Measurements from ENCODE around the gene PLAU. TPM values are rescaled to one million over a fixed set of nuclear protein-coding genes. Genes with fewer than 3 reads are reported as not detected.

PLAU gene
- total and polyA plus RNA-seq, 2 experiments from 2014 or later = 13.3 to 17.5 TPM

DNA sequence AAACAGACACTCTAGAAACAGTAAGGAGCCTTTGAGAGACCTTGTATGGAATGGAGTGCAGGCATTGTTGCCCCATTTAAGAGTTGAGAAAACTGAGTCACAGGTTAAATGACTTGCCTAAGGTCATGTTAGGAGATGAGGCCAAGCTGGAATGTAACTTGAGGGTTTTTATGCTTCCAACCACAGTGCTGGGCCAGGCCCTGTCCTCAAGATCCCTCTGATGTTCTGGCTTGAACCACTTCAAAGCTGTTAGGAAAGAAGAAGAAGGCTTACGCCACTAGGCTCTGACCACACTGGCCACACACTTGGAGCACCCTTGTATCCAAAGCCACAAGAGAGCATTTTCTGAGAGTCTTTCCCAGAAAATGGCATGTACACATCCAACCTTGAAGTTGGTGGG lies 42.7 kb downstream of the PLAU start:
- Mint-ChIP-seq H3K4me3 (no peak overlapping the region), H3K9me3 (no peaks in the 10 kb centered on the region), H3K27me3 (ENCODE audit: insufficient read depth, low read depth, poor library complexity) (no peaks in the 10 kb centered on the region), H3K36me3 (ENCODE audit: low read depth) (no peaks in the 10 kb centered on the region), H3K27ac (no peak overlapping the region), H3K4me1 (peaks cover 19% of the 10 kb centered on the region)
- H3K27me3 ChIP-seq (ENCODE audit: insufficient read depth) = no peaks in the 10 kb centered on the region
- H3K4me2 ChIP-seq = no peak overlapping the region
- peaks cover 14% of the 10 kb centered on the region for H3K4me1 ChIP-seq (ENCODE audit: insufficient read depth)
- H3K36me3 ChIP-seq (ENCODE audit: insufficient read depth) = no peaks in the 10 kb centered on the region
- H3F3A ChIP-seq (replicated peaks; ENCODE audit: low read depth) = no peaks in the 10 kb centered on the region; the same call in 1 of the 2 replicates
- H3K27ac ChIP-seq (ENCODE audit: low read depth) = no peak overlapping the region
- H3K9me2 ChIP-seq (ENCODE audit: insufficient read depth) = no peaks in the 10 kb centered on the region
- no peaks in the 10 kb centered on the region for H4K20me1 ChIP-seq (replicated peaks; ENCODE audit: insufficient read depth)
- no peak overlapping the region for H3K4me3 ChIP-seq
- no peaks in the 10 kb centered on the region for H3K79me2 ChIP-seq (replicated peaks; ENCODE audit: insufficient read depth)
- 0 out of 2 replicates have a peak overlapping the region, but pooled peaks have one; percentile 38 for H2AFZ ChIP-seq
- no peak for TF ChIP-seq ZNF462 (CRISPR knock-in tag; IDR thresholded peaks at IDR 0.05)
- no peak for ATAC-seq
- no peak for DNase-seq (ENCODE audit: low spot score)

DNA sequence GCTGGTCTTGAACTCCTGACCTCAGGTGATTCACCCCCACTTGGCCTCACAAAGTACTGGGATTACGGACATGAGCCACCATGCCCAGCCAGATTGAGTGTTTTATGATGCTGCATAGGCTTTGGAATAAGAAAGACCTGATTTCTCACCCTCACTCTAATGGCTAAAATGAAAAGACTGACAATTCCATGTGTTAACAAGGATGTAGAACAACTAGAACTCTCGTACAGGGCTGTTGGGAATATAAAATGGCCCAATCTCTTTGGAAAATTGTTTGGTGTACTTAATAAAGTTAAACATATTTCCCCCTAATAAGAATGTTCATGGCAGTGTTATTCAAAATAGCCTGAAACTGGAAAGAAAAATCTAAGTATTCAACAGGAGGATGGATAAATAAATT lies 43.8 kb downstream of the PLAU start:
- Mint-ChIP-seq H3K27ac (no peak overlapping the region), H3K36me3 (ENCODE audit: low read depth) (no peaks in the 10 kb centered on the region)
- no peaks in the 10 kb centered on the region for H3K36me3 ChIP-seq (ENCODE audit: insufficient read depth)
- TF ChIP-seq CTCF (conservative IDR thresholded peaks at IDR 0.05; ENCODE audit: low read depth in 2 of 2) (no peak), POLR2AphosphoS5 (IDR thresholded peaks at IDR 0.05; ENCODE audit: low read depth) (no peak), STAT1 (IDR thresholded peaks at IDR 0.05; ENCODE audit: unreplicated experiment) (no peak), ZNF114 (CRISPR knock-in tag; IDR thresholded peaks at IDR 0.05) (no peak), JUNB (IDR thresholded peaks at IDR 0.05; ENCODE audit: unreplicated experiment) (no peak)

More for the DNA sequence above, 43.8 kb downstream of the PLAU start:
- H3K4me1 ChIP-seq (ENCODE audit: insufficient read depth) = peaks cover 14% of the 10 kb centered on the region
- Mint-ChIP-seq H3K9me3 (no peaks in the 10 kb centered on the region), H3K27me3 (ENCODE audit: insufficient read depth, low read depth, poor library complexity) (no peaks in the 10 kb centered on the region), H3K4me1 (peaks cover 20% of the 10 kb centered on the region), H3K4me3 (no peak overlapping the region)
- no peak for DNase-seq (ENCODE audit: low spot score)
- H3K4me3 ChIP-seq = no peak overlapping the region
- no peak overlapping the region for H3K4me2 ChIP-seq
- no peak for ATAC-seq
- no peaks in the 10 kb centered on the region; the same call in 1 of the 2 replicates for H3F3A ChIP-seq (replicated peaks; ENCODE audit: low read depth)
- H3K79me2 ChIP-seq (replicated peaks; ENCODE audit: insufficient read depth) = no peaks in the 10 kb centered on the region
- H3K27me3 ChIP-seq (ENCODE audit: insufficient read depth) = no peaks in the 10 kb centered on the region
- H3K9me2 ChIP-seq (ENCODE audit: insufficient read depth) = no peaks in the 10 kb centered on the region
- no peak overlapping the region for H3K27ac ChIP-seq (ENCODE audit: low read depth)
- H4K20me1 ChIP-seq (replicated peaks; ENCODE audit: insufficient read depth) = no peaks in the 10 kb centered on the region
- no peak overlapping the region for H2AFZ ChIP-seq
